MCF 10A (cell line): ENCODE results near the gene COX7A2L. TPM values are rescaled to one million over a fixed set of nuclear protein-coding genes. Genes with fewer than 3 reads are reported as not detected.

Source experiments
- BruUV-seq: library from RNA; stranded (reverse); fragments of 400-500 nt; replicated peaks from 2 replicates; lab custom pipeline; 2021; lab: Mats Ljungman, UMichigan
- CTCF ChIA-PET: fragments of 300-600 bp; sonication (Branson Sonifier 250); formaldehyde crosslinking; extraction: SDS; loops from one replicate; lab custom pipeline; 2021; ENCODE audit warnings: antibody characterized with exemption, inconsistent platforms; lab: Yijun Ruan, JAX
- POLR2A ChIA-PET: fragments of 300-600, 350-650 bp; sonication (Branson Sonifier 250); formaldehyde crosslinking; extraction: SDS; loops from one replicate; lab custom pipeline; 2020; ENCODE audit warnings: antibody characterized with exemption, inconsistent platforms; lab: Yijun Ruan, JAX
- DNase-seq: peaks from one replicate; pipeline ENCODE4 v3.0.0-alpha.2; 2018; ENCODE audit not compliant: unreplicated experiment
- H3K27ac Mint-ChIP-seq: one replicate; pipeline ENCODE4 v1.8.0; 2022; ENCODE audit warnings: mild to moderate bottlenecking, low read depth, mixed read lengths; ENCODE audit not compliant: unreplicated experiment
- H3K27me3 Mint-ChIP-seq: one replicate; pipeline ENCODE4 v1.8.0; 2022; ENCODE audit warnings: mixed read lengths; ENCODE audit not compliant: insufficient read depth, unreplicated experiment
- H3K36me3 Mint-ChIP-seq: one replicate; pipeline ENCODE4 v1.8.0; 2022; ENCODE audit warnings: mild to moderate bottlenecking, moderate library complexity, mixed read lengths; ENCODE audit not compliant: insufficient read depth, unreplicated experiment
- H3K4me1 Mint-ChIP-seq: one replicate; pipeline ENCODE4 v1.8.0; 2022; ENCODE audit warnings: mixed read lengths; ENCODE audit not compliant: insufficient read depth, unreplicated experiment
- H3K4me3 Mint-ChIP-seq: one replicate; pipeline ENCODE4 v1.8.0; 2022; ENCODE audit warnings: mild to moderate bottlenecking, moderate library complexity, mixed read lengths; ENCODE audit not compliant: unreplicated experiment
- H3K9me3 Mint-ChIP-seq: one replicate; pipeline ENCODE4 v1.8.0; 2022; ENCODE audit warnings: mixed read lengths; ENCODE audit not compliant: unreplicated experiment
- intact Hi-C: fragments of 100-400 bp; cut with micrococcal nuclease; formaldehyde crosslinking; loops from 2 replicates; pipeline ENCODE4 v1.14.1; 2022
- total RNA-seq: library from RNA; stranded (reverse); gene quantifications from 2 replicates; pipeline ENCODE4 v1.2.3, GENCODE V29; 2022
- TF ChIP-seq, protein P1 (sequence below): fragments of 200-600 bp; IDR thresholded peaks from one replicate; pipeline ENCODE4 v1.8.0; 2022; ENCODE audit warnings: antibody characterized with exemption, mild to moderate bottlenecking; ENCODE audit not compliant: unreplicated experiment

The COX7A2L gene
- total RNA-seq, 1 experiment from 2014 or later: 190 TPM

DNA sequence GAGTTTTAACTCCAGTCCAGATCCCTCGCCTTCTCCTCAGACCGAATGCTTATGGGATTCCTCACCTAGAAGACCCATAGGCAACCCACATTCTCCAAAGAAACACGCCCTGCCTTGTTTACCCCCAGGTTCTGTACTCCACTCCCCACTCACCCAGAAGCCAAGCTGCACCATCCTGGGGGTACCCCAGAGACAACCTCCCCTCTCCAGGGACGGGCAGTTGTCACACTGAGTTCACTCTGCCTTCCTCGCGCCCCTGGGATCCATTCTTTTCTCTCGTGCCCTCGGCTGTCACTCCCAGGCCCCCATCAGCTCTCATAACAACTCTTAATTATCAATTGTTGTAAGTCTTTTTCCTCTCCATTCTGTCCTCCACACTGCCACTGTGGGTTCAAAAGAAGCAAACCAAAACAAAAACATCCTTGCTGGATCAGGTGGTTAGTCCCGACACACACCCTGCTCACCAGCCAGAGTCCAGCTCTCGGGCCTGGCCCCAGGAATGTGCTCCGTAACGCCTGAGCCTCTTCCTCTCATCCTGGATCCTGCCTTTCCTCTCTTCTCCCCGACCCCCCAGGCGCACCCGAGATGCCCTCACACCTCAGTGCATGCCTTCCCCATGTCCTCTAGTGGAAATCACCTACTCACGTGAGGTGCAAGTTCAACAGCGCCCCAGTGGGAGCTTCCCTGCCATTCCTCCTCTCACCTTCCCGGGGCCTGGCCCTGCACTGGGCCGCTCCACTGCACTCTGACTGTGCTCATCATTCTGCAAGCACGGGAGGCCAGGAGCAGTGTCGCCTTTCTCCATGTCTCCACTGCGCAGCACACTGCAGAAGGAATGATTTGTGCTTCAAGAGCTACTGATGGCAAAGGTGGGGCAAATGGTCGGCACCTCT, 20.7 kb downstream of the COX7A2L start:
- Mint-ChIP-seq H3K36me3 (peaks cover 64% of the 10 kb centered on the region), H3K4me3 (no peak overlapping the region)
- CTCF ChIA-PET: interaction anchor here (0.7 to 3.1 kb wide), 4 partner anchors 12 to 254 kb away, joined by 3 to 17 read pairs (median 4); no protein-coding TSS in a partner anchor

DNA sequence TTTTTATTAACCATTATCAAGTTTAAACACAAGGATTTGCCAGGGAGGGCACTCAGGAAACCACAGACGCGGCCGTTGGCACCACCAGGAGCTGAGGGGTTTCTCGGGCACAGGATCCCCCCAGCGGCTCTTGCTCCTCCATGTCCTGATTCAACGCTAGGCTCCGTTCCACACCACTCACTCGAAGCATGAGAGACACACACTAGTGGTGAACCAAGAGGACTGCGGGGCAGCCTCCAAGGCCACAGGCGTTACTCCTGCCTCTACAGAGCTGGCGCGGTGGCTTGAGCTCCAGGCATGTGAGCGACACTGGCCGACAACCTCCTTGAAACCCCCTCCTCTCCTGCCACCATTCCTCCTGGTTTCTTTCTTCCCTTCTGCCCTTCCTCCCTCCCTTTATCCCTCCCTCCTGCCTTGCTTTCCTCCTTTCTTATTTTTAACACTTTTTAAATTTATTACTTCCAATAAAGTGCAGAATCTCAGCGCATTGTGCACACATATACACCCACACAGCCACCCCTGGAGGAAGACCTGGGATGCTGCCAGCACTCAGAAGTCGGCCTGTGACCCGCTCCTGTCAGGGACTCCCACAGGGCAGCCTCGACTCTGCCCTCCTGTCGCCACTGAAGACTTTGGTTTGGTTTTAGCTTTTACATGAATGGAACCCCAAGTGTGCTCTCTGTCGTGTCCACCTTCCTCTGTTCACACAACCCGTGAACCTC, 21.7 kb downstream of the COX7A2L start:
- Mint-ChIP-seq H3K36me3 (peaks cover 61% of the 10 kb centered on the region), H3K27me3 (no peaks in the 10 kb centered on the region), H3K4me1 (peaks cover 17% of the 10 kb centered on the region), H3K9me3 (no peaks in the 10 kb centered on the region), H3K27ac (no peak overlapping the region), H3K4me3 (no peak overlapping the region)
- DNase-seq: no peak
- no TSS peak for BruUV-seq
- TF ChIP-seq, protein P1, sequence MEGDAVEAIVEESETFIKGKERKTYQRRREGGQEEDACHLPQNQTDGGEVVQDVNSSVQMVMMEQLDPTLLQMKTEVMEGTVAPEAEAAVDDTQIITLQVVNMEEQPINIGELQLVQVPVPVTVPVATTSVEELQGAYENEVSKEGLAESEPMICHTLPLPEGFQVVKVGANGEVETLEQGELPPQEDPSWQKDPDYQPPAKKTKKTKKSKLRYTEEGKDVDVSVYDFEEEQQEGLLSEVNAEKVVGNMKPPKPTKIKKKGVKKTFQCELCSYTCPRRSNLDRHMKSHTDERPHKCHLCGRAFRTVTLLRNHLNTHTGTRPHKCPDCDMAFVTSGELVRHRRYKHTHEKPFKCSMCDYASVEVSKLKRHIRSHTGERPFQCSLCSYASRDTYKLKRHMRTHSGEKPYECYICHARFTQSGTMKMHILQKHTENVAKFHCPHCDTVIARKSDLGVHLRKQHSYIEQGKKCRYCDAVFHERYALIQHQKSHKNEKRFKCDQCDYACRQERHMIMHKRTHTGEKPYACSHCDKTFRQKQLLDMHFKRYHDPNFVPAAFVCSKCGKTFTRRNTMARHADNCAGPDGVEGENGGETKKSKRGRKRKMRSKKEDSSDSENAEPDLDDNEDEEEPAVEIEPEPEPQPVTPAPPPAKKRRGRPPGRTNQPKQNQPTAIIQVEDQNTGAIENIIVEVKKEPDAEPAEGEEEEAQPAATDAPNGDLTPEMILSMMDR: no peak
- POLR2A ChIA-PET: interaction anchor here (1.3 kb wide), 1 partner anchor 21 kb away, joined by 4 read pairs; no protein-coding TSS in a partner anchor
- intact Hi-C loops: no loop called here
- CTCF ChIA-PET: interaction anchor here (0.6 to 3.1 kb wide), 3 partner anchors 11 to 244 kb away, joined by 3 to 17 read pairs (median 3); no protein-coding TSS in a partner anchor

More for the DNA sequence above, 20.7 kb downstream of the COX7A2L start:
- peak overlapping the region; percentile 36 for H3K27ac Mint-ChIP-seq
- BruUV-seq: no TSS peak
- no peaks in the 10 kb centered on the region for H3K27me3 Mint-ChIP-seq
- POLR2A ChIA-PET: interaction anchor here (8.2 kb wide), 1 partner anchor 20 kb away, joined by 59 read pairs; the partner anchor contains the start of gene COX7A2L
- TF ChIP-seq, protein P1: no peak
- H3K9me3 Mint-ChIP-seq: no peaks in the 10 kb centered on the region
- H3K4me1 Mint-ChIP-seq: peaks cover 17% of the 10 kb centered on the region
- no peak for DNase-seq
- intact Hi-C loops: no loop called here

DNA sequence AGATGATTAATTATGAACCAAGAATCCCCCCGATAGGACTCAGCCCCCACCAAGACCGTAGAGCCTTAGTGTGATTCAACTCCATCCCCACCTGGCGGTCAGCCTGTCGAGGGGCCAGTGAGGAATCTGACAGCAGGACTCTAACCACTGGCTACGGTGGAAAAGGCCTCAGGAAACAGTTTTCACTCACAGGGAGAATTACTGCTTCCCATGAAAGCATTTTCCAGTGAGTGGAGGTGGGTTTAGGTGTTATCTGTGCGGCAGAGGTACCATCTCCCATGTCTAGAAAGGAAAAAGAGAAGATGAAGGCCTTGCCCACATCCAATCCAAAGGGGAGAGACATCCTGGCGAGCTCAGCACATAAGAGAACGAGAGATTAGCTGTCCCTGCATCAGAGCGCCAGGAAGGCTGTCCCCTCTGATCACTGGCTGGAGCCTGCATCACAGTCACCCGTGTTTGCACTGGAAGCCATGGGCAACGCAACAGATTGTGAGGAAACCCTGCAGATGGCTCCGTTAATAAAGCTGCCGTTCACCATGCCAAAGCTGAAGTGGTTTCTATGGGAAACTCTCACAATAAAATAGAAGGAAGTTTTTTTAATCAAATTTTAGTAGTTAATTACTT, 22.3 kb downstream of the COX7A2L start:
- POLR2A ChIA-PET: interaction anchor here (1.3 kb wide), 1 partner anchor 21 kb away, joined by 4 read pairs; no protein-coding TSS in a partner anchor
- no peaks in the 10 kb centered on the region for H3K9me3 Mint-ChIP-seq
- H3K27ac Mint-ChIP-seq: no peak overlapping the region
- TF ChIP-seq, protein P1: no peak
- no peak for DNase-seq
- intact Hi-C loops: no loop called here
- peaks cover 17% of the 10 kb centered on the region for H3K4me1 Mint-ChIP-seq
- CTCF ChIA-PET: interaction anchor here (3.1 kb wide), 1 partner anchor 10 kb away, joined by 17 read pairs; no protein-coding TSS in a partner anchor
- H3K27me3 Mint-ChIP-seq: no peaks in the 10 kb centered on the region
- H3K4me3 Mint-ChIP-seq: no peak overlapping the region
- H3K36me3 Mint-ChIP-seq: peaks cover 63% of the 10 kb centered on the region
- no TSS peak for BruUV-seq
